ENCODE results near the gene PDE4D.

PDE4D gene

GRCh38 chr5:59092758-59093157, 800.8 kb downstream of the PDE4D start:
- no peak for TF ChIP-seq CTCF (IDR thresholded peaks at IDR 0.05; ENCODE audit: insufficient read depth, missing control alignments)
- DNase-seq (ENCODE audit: insufficient read length, low spot score) (no peak), FAIRE-seq (no peak)

- no peak for TF ChIP-seq CTCF (IDR thresholded peaks at IDR 0.05; ENCODE audit: insufficient read depth, missing control alignments)
- FAIRE-seq = no peak
- no peak for DNase-seq (ENCODE audit: insufficient read length, low spot score)
These were observed 801.6 kb downstream of the PDE4D start for GRCh38 chr5:59091965-59092364.

GRCh38 chr5:59090323-59090722, 803.2 kb downstream of the PDE4D start:
- no peak for TF ChIP-seq CTCF (IDR thresholded peaks at IDR 0.05; ENCODE audit: insufficient read depth, missing control alignments)
- DNase-seq (ENCODE audit: insufficient read length, low spot score) = no peak
- no peak for FAIRE-seq

GRCh38 chr5:59089767-59090166, 803.8 kb downstream of the PDE4D start:
- TF ChIP-seq CTCF (IDR thresholded peaks at IDR 0.05; ENCODE audit: insufficient read depth, missing control alignments) = no peak
- no peak for DNase-seq (ENCODE audit: insufficient read length, low spot score)
- FAIRE-seq = no peak

- FAIRE-seq (no peak), DNase-seq (ENCODE audit: insufficient read length, low spot score) (no peak)
- no peak for TF ChIP-seq CTCF (IDR thresholded peaks at IDR 0.05; ENCODE audit: insufficient read depth, missing control alignments)
These were observed 805.0 kb downstream of the PDE4D start for GRCh38 chr5:59088546-59088945.

- no peak for TF ChIP-seq CTCF (IDR thresholded peaks at IDR 0.05; ENCODE audit: insufficient read depth, missing control alignments)
- FAIRE-seq (no peak), DNase-seq (ENCODE audit: insufficient read length, low spot score) (no peak)
These were observed 807.5 kb downstream of the PDE4D start for GRCh38 chr5:59086024-59086423.

GRCh38 chr5:59081693-59082092, 811.8 kb downstream of the PDE4D start:
- FAIRE-seq (peak; percentile 64), DNase-seq (ENCODE audit: insufficient read length, low spot score) (no peak)
- no peak for TF ChIP-seq CTCF (IDR thresholded peaks at IDR 0.05; ENCODE audit: insufficient read depth, missing control alignments)
